ENCODE results near the gene WDR33.

The WDR33 gene

DNA sequence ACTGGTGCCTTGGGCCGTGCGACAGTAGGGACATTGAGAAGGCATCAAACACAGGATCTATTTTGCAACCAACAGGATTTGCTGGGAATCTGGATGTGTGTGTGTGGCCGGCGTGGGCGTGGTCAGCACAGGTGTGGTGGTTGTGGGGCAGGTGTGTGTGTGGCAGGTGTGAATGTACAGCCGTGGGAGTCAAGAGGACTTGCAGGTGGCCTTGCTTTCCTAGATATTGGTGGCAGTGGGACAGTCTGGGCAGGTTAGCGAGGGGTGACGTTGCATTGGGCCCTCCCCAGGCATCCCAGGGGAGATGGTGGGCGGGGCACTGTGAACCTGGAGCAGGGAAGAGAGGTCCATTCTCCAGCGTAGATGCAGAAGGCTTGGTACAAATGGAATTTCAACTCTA is 132.4 kb downstream of the WDR33 start:
- no peaks in the 10 kb centered on the region for H3K36me3 ChIP-seq
- peaks cover 90% of the 10 kb centered on the region for H3K27me3 ChIP-seq
- H3K4me3 ChIP-seq (ENCODE audit: low read depth in 1 of 2, low read length in 1 of 2): no peak overlapping the region
- H3K27ac ChIP-seq: no peak overlapping the region
- no peaks in the 10 kb centered on the region for H3K9me3 ChIP-seq
- TF ChIP-seq, protein P1, sequence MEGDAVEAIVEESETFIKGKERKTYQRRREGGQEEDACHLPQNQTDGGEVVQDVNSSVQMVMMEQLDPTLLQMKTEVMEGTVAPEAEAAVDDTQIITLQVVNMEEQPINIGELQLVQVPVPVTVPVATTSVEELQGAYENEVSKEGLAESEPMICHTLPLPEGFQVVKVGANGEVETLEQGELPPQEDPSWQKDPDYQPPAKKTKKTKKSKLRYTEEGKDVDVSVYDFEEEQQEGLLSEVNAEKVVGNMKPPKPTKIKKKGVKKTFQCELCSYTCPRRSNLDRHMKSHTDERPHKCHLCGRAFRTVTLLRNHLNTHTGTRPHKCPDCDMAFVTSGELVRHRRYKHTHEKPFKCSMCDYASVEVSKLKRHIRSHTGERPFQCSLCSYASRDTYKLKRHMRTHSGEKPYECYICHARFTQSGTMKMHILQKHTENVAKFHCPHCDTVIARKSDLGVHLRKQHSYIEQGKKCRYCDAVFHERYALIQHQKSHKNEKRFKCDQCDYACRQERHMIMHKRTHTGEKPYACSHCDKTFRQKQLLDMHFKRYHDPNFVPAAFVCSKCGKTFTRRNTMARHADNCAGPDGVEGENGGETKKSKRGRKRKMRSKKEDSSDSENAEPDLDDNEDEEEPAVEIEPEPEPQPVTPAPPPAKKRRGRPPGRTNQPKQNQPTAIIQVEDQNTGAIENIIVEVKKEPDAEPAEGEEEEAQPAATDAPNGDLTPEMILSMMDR (IDR thresholded peaks at IDR 0.05): no peak
- peaks cover 0 to 10% of the 10 kb centered on the region in 2 experiments for H3K4me1 ChIP-seq (ENCODE audit: control insufficient read depth in 1 of 2, insufficient read depth in 1 of 2, low read depth in 1 of 2, low read length in 1 of 2)

DNA sequence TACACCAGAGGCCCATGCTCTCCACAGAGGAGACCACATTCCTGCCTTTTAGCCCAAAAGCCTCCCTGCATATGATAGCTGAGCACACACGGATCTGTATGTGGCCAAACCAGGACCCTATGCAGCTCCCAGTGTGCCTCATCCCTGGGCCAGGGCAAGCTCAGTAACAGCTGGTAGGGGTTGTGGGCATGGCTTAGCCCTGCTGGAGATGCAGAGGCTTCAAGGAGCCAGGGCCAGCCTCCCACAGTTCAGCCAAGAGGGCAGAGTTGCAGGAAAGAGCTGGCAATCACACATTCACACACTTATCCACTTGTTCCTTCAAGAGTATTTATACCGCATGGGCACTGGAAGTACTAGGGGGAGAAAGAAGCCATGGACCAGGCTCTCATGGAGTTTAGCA is 134.1 kb downstream of the WDR33 start:
- H3K4me3 ChIP-seq (ENCODE audit: low read depth in 1 of 2, low read length in 1 of 2): no peak overlapping the region
- H3K4me1 ChIP-seq (ENCODE audit: control insufficient read depth in 1 of 2, insufficient read depth in 1 of 2, low read depth in 1 of 2, low read length in 1 of 2): peaks cover 0 to 10% of the 10 kb centered on the region in 2 experiments
- no peaks in the 10 kb centered on the region for H3K36me3 ChIP-seq
- peaks cover 99% of the 10 kb centered on the region for H3K27me3 ChIP-seq
- no peak overlapping the region for H3K27ac ChIP-seq
- no peaks in the 10 kb centered on the region for H3K9me3 ChIP-seq
- TF ChIP-seq, protein P1 (IDR thresholded peaks at IDR 0.05): no peak

DNA sequence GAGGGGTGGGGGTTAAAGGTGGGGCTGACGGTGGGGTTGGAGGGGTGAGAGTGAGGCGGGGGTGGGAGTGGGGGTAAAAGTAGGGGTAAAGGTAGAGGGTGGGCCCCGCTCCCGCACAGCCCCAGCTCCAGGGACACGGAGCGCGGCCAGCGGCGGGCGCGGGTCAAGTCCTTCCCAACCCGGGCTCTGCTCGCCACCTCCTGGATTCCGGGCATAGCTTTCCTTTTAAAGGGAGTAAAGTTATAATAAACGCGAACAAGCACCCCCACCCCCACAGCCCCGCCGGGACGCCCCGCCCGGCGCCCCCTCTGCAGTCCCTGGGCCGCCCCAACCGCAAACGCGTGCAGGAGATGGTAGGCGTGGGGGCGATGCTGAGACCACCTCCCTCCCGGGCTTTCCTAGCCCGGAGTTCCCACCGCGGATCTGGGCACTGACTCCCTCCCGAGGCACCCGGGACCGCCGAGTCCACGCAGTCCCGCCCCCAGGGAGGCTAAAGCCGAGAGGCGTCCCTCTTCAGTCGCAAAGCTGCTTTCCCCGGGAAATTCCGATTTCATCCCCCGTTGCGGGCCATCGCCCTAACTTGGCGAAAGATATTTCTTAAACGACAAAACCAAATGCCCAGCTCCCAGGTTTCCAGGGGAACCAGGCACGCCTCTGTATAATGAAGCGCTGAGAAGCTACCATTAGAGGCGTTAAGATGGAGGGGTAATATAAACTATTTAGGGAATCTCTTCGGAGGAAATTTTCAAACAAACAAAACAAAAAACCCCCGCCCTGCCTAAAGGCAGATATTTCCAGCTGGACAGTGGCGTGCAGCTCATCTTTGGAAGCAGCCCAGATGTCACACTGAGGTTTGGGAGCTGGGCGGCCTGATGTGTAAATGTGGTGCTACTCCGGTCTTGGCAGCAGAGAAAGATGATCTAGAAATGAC is 135.4 kb downstream of the WDR33 start, which contains the start of gene LIMS2:
LIMS2 (minus strand) TSS at position 200 of the 931 bp plus-strand sequence. CDS start 506 bp downstream, outside the sequence.
- TF ChIP-seq, protein P1 (IDR thresholded peaks at IDR 0.05): no peak
- Histone ChIP-seq H3K9me3 (no peaks in the 10 kb centered on the region), H3K36me3 (no peaks in the 10 kb centered on the region), H3K27me3 (peaks cover 100% of the 10 kb centered on the region), H3K27ac (no peak within 1 kb of the TSS), H3K4me1 (ENCODE audit: control insufficient read depth in 1 of 2, insufficient read depth in 1 of 2, low read depth in 1 of 2, low read length in 1 of 2) (peaks cover 0 to 10% of the 10 kb centered on the region in 2 experiments), H3K4me3 (ENCODE audit: low read depth in 1 of 2, low read length in 1 of 2) (no peak within 1 kb of the TSS)

DNA sequence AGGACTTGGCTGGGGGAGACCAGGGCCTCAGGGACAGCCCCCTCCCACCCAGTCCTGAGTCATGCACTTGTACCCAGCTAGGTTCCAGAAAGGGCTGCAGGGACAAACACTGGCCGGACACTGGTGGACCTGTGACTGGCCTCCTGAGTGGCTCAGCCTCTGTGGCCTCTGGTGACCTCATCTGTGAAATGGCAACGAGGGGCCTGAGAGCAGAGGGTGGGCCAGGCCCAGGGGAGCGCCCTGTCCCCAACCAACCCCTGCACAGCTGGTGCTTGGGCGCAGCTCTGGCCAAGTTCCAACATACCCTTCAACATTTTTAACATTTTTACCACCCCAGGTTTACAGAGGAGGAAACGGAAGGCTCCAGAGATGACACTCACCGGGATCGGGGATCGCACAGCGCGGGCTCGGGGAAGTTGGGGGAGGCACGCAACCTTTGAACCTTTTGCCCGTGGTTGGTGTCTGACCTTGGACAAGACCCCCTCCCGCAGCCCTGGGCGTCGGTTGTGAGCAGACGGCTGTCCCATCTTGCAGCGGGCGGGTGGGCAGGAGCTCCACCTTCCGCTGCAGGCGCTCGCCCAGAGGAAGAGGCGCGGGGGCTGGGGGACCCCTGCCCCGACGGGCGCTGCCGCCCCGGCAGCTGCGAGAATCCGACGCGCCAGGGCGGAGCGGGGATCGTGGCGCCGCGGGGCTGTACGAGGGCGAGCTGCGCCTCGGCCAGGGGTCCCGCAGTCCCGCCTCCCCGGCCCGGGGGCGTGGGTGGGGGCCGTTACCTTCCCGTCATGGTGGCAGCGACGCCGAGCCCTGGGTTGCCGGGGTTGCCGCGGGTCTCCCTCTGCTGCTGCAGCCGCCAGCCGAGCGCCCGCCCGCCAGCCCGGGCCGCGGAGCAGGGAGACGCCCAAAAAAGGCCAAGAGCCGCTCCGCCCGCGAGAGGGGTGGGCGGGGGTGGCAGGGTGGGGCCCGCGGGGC is 136.4 kb downstream of the WDR33 start:
- no peak overlapping the region for H3K4me3 ChIP-seq (ENCODE audit: low read depth in 1 of 2, low read length in 1 of 2)

More for the DNA sequence above, 136.4 kb downstream of the WDR33 start:
- Histone ChIP-seq H3K27ac (no peak overlapping the region), H3K27me3 (peaks cover 100% of the 10 kb centered on the region), H3K4me1 (ENCODE audit: control insufficient read depth in 1 of 2, insufficient read depth in 1 of 2, low read depth in 1 of 2, low read length in 1 of 2) (peaks cover 0 to 10% of the 10 kb centered on the region in 2 experiments), H3K9me3 (no peaks in the 10 kb centered on the region), H3K36me3 (no peaks in the 10 kb centered on the region)
- TF ChIP-seq, protein P1 (IDR thresholded peaks at IDR 0.05): no peak
